NCI-H1092 treated with DMSO at 0.1 percent for 48 hours (cell line): ENCODE results near the gene RAD23A.
A peak's percentile ranks its signal among the peaks of the same experiment; 100 is the strongest.

Source experiments
- DNase-seq: peaks from one replicate; lab custom pipeline; 2025; lab: John Stamatoyannopoulos, UW

The RAD23A gene

DNA sequence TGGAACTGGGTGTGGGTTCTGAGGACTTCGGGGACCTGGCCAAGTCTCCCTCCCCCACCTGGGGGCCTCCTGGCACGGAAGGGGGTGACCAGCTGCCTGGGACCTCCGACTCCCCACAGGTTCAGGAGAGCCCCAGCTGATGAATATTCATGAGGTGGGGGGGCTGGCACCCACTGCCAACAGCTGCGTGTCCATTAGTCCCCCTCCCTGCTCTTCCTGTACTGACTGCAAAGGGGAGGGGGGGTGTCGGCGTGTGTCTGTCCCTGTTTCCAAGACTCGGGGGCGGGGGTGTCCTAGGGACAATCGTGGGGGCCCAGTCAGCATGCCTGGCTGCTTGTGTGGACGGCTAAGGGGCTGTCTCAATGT is 39.0 kb downstream of the RAD23A start:
- no peak for DNase-seq

DNA sequence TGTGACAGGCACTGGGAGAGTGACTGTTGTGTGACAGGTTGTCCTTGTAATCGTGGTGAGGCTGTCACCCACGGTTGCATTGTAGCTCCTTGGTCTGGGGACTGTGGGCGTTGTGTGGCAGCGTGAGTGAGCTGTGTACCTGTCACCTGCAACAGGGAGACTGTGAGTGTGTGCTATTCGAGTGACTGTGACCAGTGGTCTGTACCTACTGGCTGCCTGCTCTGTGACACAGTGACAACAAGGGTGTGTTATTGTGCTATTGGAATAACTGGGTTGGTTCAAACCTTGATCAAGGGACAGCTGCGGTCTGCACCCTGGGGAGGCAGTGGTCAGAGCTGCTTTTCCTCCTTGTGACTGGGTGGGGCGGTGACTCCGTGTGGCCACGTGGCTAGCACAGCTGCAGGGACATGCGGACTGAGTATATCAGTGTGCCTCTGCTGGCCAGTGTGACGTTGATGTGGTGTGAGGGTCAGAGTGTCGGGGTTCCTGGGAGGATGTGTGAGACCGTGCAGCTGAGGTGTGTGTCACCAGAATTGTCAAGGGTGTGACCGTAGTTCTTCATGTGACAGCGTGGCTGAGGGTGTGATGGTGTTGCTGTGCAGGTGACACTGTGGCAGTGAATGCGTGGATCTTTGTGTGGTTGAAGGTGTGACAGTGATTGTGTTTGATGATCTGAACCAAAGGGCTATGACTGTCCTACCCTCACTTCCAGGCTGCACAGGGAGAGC is 39.6 kb downstream of the RAD23A start:
- DNase-seq, result no peak

DNA sequence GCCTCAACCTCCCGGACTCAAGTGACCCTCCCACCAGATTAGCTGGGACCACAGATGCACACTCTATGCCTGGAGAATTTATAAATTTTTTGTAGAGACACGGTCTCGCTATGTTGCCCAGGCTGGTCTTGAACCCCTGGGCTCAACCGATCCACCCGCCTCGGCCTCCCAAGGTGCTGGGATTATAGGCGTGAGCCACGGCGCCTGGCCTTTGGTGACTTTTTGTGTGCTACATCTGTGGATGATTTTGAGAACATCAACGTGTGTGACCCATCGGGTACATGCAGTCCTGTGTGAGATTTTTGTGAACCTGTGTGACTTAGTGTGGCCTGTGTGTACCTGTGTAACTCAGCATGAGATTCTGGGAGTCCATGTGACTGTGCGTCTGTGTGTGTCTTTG is 41.1 kb downstream of the RAD23A start:
- no peak for DNase-seq

DNA sequence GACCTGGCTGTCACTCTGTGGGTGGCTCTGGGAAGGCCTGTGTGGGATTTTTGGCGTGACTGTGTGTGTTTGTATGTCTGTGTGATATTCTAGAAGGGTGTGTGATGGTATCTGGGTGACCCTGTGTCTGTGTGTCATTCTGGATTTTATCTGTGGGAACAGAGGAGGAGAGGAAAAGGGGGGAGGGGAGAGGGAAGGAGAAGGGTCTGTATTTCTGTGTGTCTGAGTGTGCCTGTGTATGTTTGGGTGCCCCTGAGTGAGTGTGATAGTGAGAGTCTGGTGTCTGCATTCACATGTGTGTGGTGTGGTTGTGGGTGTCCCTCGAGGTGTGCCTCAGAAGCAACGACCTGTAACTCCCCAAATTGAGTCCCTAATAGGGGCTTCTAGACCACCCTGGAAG is 41.5 kb downstream of the RAD23A start:
- DNase-seq, result no peak

DNA sequence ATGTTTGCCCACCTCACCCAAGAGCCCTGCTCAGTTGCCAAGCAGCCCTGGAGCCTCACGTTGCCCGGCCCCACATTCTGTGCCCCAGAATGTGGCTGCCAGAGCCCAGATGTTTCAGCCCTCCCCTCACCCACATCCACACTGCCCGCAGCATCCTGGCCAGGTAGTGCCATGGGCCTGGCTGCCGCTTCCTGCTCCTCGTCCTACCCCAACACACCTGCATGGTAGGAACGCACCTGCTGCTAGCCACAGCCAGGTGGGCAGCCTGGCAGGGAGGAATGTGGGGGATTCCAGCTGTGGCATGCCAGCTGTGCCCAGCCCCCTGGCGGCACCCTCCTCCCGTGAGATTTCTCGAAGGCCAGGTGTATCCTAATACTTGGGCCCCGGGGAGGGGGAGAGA is 42.1 kb downstream of the RAD23A start:
- DNase-seq, result no peak

DNA sequence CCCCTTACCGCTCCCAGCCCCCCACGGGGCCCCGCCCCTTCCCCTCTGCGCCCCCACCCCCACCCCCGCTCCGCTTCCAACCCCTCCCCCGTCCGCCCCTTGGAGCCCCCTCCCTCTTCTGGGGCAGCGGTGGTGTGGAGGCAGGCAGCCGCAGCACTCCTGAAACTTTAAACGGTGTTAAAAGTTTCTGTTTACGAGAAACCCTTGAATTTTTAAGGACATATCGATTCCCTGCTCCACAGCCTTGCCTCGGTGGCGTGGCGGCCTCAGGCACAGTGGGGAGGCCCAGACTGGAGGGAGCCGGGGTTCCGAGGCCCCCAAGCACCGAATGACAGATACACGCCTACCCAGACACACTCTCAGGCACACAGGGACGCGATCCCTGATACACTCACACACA is 44.8 kb downstream of the RAD23A start:
- DNase-seq, result no peak

DNA sequence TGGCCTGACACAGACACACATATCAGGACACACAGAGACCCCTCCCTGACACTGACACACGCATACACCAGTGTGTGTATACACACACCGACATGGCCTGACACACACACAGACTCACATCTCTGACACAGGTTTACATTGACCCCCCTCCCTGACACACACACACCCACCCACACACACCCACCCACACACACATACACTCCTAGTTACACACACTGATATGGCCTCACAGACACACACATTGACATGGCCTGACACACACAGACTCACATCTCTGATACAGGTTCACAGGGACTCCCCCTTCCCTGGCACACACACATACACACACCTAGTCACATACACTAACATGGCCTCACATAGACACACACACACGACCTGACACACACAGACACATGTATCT is 45.2 kb downstream of the RAD23A start:
- DNase-seq, result no peak

DNA sequence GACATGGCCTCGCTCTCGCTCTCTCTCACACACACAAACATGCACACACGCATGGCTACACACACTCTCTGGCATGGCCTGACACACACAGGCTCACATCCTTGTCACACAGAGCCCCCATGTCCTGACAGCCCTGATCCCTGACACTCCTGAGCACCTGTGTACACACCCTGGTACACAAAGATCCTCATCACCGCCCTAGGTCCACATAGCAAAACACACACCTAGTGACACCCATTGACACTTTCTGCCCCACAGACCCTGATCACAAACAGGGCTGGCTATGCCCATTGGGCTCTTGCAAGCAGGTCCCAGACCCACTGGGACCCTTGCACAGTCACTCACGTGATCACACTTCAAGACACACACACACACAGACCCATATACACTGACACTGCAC is 45.6 kb downstream of the RAD23A start:
- no peak for DNase-seq

DNA sequence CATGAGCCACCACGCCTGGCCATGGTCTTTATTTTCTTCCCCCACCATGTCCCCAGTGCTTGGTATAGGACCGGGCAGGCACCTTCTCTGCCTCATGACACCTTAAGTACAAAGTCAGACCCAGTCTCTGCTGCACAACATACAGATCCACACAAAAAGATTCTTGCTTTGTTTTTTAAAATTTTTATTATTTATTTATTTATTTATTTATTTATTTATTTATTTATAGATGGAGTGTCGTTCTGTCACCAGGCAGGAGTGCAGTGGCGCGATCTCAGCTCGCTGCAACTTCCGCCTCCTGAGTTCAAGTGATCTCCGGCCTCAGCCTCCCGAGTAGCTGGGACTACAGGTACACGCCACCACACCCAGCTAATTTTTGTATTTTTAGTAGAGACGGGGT is 47.1 kb downstream of the RAD23A start:
- DNase-seq, result no peak

DNA sequence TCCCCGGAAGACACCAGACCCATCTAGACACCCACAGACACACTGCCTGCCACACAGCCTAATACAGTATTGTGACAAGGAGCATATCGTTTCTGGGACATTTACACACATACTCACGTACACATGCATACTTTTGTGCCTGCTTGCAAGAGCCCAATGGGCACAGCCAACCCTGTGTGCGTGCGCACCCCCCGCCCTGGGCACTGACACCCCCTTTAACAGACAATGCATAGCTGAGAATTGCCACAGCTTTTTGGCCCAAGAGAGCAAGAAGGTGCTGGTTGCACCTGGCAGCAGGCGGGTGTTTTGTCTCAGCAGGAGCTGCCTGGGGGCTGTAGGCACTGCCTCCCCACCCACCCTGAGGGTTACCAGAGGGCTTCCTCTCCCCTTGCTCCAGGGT is 47.9 kb downstream of the RAD23A start:
- DNase-seq, result no peak

DNA sequence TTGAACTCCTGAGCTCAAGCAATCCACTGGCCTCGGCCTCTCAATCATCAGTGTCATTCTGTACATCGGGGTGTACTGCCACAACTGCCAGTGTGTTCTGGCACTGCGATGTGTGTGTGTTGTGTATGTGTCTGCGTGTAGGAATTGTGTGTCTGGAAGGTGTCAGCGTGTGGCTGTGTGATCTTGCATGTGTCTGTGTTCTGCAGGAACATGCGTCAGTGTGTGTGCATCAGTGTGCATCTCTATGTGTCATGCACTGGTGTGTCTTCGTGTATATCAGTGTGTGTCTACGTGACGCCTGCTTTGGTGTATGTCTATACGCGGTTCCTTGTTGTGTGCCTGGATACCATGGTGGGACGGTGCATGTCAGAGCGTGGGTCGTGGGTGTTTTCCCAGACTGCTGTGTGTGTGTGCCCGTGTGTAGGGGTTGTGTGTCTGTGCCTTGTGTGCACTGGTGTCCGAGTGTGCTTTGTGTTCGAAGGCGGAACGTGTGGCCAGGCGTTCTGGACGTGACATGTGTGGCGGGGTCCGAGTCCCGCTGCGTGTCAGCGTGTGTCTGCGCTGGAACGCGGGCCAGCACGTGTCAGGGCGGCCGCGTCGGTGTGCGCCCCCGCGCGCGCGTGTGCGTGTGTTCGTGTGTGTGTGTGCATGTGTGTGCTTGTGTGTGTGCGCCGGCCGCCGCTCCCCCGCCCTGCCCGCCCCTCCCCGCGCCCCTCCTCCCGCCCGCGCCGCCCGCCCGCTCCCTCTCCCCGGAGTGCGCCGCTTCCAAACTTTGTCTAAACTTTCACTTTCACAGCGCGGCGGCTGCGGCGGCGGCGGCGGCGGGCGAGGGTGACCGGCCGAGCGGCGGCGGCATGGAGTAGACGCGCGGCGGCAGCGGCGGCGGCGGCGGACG is 49.3 kb downstream of the RAD23A start, which contains the start of gene NFIX:
Gene NFIX (plus strand): TSS at position 775 of the 895 bp plus-strand sequence. CDS start 363 bp downstream, outside the sequence.
- DNase-seq, result no peak

DNA sequence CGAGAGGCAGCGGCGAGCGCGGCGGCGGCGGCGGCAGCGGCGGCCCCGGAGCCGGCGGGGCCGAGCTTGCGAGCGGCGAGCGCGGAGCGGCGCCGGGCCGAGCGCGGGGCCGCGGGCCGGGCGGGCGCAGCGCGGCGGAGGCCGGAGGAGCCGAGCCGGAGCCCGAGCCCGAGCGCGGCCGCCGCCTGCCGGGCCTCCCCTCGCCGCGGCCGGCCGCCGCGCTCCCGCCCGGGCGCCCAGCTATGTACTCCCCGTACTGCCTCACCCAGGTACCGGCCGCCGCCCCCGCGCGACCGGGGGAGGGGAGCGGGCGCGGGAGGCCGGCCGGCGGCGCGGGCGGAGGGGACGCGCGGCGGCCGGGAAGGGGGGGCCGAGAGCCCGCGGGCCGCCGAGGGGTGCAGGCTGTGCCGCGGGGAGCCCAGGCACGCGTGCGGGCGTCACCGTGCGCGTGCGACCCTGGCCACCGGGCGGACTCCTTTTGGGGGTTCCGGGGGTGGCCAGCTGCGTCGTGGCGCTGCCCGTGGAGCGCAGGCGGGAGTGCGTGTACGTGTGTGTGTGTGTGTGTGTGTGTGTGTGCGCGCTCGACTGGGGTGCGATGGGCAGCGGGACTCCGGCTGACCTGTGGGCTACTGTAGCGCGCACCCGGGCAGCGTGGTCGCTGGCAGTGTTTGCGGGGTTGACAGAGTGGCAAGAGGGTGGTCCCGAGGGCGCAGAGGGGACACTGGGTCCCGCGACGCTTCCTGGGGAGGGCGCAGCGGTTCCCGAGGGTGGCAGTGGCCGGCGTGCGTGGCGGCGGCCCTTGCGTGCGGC is 50.1 kb downstream of the RAD23A start:
- no peak for DNase-seq

DNA sequence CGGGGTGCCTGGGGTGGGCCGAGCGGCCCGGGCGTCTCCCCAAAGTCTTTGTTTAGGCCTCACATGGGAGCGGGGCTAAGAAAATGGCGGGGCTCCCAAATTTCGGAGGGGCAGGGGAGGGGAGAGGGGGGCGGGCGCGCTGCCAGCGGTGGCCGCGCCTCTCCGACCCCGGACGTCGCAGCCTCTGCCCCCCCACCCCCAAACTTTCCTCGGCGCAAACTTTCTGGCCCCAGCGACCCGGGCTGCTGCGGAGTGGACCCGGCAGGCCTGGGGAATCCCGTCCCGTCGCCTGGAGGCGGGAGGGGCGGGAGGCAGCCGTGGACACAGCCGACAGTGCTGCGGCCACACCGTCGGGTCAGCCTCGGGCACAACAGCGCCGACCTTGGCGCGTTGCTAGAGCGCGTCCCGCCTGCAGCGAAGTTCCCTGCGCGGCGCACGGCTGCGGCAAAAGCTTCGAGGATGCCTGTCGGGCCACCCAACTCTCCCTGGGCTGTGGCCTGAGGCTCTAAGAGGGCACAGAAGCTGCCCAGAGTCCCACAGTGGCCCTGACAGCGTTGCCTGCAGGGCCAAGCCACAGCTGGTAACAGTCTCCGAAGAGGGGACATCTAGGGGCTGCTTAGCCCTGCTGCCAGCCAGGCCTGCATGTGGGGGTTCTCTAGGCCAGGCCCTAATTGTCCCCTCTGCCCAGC is 50.9 kb downstream of the RAD23A start:
- DNase-seq, result no peak

DNA sequence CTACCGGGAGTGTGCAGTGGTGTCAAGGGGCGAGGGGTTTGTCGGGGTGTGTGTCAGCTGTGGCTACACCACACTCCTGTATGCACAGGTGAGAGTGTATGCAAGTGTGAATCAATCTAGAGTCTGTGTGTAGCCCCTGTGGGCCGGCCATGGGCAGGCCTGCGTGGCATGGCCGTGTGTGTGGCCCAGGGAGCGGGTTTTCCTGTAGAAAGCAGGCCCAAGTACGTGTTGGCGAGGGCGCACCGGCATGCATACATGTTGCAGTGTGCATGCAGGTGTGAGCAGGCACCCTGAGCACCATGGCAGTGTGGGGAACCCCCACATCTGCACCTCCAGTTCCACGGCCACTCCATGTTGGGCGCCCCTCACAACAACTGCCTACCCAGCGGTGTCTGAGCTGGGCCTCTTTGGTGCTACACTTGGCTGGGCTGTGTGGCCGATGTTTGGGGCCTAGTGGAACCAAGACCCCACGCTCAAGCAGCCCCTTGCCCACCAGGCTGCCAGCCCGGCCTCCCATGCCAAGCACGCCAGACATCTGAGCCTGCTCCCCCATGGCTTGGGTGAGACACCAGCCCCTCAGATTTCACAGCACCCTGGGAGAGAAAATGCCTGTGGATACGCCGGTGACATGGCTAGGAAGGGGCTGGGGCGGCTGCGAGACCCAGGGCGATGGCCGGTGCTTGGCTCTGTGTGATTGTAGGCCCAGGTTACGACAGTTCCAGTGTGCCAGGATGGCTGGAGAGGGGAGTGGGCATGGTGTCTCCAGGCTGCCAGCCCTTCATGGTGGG is 51.7 kb downstream of the RAD23A start:
- DNase-seq, result no peak

DNA sequence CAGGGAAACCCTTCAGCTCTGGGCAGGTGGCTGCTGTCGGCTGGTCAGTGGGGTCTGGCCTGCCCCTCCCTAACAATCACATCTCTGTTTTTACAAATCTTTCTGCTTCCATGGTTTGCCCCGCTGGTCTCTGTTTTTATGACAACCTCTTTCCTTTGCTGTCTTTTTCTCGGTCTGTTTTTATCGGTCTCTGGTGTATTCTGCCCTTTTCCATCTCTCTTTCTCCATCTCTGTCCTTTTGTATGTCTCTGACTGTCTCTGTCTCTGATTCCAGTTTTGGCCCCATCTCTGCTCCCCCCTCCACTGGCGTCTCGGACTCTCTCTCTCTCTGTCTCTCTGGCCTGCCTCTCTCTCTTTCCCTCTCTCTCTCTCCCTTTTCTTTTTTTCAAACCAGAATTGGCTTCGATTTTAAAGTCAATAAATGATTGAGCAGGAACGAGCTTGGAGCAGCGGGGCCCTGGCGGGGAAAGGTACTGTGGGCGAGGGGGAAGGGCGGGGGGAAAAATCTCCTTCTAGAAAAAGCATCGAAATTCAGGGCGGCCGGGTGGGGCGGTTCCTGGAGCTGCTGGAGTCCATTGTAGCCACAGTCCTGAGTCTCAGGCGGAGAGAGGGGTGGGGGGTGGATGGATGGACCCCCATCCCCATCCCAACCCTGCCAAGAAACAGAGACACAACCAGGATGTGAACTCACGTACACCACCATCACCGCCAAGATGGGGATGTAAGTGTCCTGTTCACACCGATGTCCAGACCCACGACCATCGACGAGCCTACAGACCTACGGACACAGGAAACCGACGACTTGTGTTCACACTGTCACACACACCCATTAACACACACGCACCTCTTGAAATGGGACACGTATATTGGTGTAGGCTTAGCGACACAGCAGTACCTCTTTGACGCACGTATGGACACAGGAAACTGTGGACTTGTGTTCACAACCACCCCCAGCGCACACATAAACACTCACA is 52.6 kb downstream of the RAD23A start:
- no peak for DNase-seq

DNA sequence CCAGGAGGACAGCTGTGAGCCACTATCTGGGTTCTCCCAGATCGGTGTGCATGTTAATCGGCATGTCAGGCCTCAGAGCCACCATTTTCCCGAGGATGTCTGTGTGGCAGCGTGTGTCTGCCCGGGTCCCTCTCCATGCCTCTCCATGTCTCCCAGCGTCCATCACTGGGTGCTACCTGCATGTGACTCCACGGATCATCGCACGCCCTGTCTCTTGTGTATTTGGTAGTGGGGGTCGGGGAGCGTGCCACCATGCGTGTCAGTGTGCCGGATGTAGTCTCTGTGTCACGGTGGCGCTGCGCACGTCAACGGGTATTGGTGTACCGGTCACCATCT is 55.5 kb downstream of the RAD23A start:
- DNase-seq, result no peak

DNA sequence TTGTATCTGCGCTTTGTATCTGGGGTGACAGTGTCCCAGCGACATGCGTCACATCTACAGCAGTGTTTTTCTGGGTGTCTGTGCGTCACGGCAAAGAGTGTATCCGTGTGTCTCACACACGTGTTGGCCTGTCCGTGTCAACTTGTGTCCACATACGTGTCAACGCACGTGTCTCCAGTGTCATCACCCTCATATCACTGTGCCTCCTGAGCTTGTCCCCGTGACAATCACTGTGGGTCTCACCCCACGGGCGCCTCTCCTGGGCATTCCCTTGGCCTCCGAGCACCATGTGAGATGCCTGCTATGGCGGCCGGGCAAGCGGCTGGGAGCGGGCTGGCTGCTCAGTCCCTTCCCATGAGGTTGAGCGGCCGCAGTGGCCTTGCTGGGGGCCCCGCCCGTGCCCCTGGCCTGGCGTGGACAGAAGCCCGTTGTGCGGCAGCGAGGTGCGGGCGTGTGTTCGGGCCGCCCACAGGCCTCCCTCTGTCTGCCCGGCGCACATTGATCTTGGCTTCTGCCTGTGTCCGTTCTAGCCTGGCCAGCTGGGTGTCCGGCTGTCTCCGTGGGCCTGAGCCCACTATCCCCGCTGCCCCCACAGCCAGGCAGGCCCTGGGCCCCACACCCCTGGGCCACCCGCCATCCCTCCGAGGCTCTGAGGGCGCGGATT is 56.0 kb downstream of the RAD23A start:
- DNase-seq, result no peak

DNA sequence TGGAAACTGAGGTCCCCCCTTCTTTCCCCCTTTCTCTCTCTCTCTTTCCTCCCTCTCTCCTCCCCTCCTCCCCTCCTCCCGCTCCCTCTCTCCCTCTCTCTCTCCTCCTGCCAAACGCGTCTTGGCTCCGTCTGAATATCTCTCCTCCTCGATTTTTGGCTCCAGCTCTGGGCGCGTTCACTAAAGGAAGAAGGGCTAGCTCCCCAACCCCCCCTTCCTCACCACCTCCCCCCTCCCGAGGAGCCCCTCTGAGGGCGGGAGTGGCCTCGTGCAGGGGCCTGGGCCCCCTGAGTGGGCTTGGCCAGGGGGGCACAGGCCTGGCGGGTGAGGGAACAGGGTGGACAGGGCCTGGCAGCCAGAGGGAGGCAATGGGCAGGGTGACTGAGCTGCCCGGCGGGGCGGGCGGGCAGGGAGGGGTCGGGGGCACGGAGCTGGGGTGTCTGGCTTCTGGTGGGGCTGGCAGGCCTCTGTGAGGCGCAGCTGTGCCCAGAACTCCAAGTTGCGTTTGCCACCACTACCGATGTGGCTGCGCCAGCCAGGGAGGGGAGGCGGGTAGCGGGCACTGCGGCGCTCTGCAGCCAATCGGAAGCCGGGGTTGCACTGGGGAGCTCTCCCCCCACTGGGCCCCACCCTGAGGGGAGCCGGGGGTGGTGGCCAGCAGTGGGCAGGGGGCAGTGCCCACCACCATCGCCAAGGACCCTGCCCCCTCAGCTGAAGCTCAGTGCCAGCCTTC is 56.7 kb downstream of the RAD23A start:
- peak; percentile 79 for DNase-seq

DNA sequence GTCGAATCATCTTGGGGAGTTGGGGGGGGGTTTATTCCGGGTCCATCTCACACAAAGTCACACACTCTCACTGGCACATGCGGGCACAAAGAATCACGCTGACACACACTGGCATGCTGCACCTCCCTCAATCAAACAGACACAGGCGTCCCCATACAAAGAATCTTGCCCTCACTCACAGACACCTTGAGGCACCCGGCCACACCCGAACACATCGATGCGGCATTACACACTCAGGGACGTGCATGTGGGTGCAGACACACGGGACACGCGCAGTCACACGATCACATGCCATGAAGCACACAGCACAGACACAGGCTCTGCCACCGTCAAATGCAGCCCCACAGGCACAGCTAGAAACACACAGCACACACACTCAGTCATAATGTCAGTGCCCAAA is 57.4 kb downstream of the RAD23A start:
- no peak for DNase-seq
